GM12873 (cell line): ENCODE data around the gene SHC3.

ENCODE experiments used
- CTCF ChIP-seq: IDR thresholded peaks from 2 replicates; pipeline ENCODE4 v1.5.1; 2012; ENCODE audit warnings: low read depth, mild to moderate bottlenecking, moderate library complexity, low read length, control low read depth; ENCODE audit not compliant: insufficient read depth; ENCODE audit errors: missing control alignments

Gene SHC3

GRCh38 chr9:89079391-89079790 is 99.2 kb downstream of the SHC3 start:
- TF ChIP-seq CTCF, result no peak

GRCh38 chr9:89078860-89079259 is 99.8 kb downstream of the SHC3 start:
- no peak for TF ChIP-seq CTCF

- TF ChIP-seq CTCF, result no peak
These were observed 100.2 kb downstream of the SHC3 start for GRCh38 chr9:89078421-89078820.

GRCh38 chr9:89077519-89077918 is 101.1 kb downstream of the SHC3 start:
- TF ChIP-seq CTCF, result no peak

GRCh38 chr9:89073397-89073796 is 105.2 kb downstream of the SHC3 start:
- TF ChIP-seq CTCF, result no peak

GRCh38 chr9:89071591-89071990 is 107.0 kb downstream of the SHC3 start:
- TF ChIP-seq CTCF, result no peak

- no peak for TF ChIP-seq CTCF
These were observed 111.8 kb downstream of the SHC3 start for GRCh38 chr9:89066835-89067234.
